Measurements from ENCODE around the gene SFXN1. TPM values are rescaled to one million over a fixed set of nuclear protein-coding genes. Genes with fewer than 3 reads are reported as not detected.
"Not testable (repeated sequence)": the region's sequence is repeated elsewhere in the genome, so short reads cannot be mapped to it uniquely, and the experiment has no call there.

SFXN1 gene
- total and polyA plus RNA-seq, 4 experiments from 2014 or later: 75.9 to 111 (median 91.6) TPM

- Mint-ChIP-seq H3K9me3 (no peaks in the 10 kb centered on the region), H3K36me3 (no peaks in the 10 kb centered on the region), H3K27me3 (peaks cover 43 to 44% of the 10 kb centered on the region in 2 donors), H3K4me3 (peak overlapping the region; percentile 44 to 85 (median 74)), H3K27ac (no peak overlapping the region), H3K4me1 (peaks cover 3 to 12% (median 7%) of the 10 kb centered on the region in 4 donors)
- Histone ChIP-seq H3K27ac (ENCODE audit: low read depth, low read length) (no peak overlapping the region), H3K27me3 (ENCODE audit: insufficient read depth, low read length) (peaks cover 19% of the 10 kb centered on the region), H3K9me3 (ENCODE audit: control insufficient read depth in 1 of 2, low read length in 2 of 2) (no peaks in the 10 kb centered on the region), H3K4me1 (ENCODE audit: insufficient read depth, low read length) (peaks cover 13% of the 10 kb centered on the region), H3K36me3 (ENCODE audit: insufficient read depth, low read length) (no peaks in the 10 kb centered on the region), H3K4me3 (ENCODE audit: low read length in 2 of 2) (no peak overlapping the region)
- ChIA-PET CTCF (ENCODE audit: partially characterized antibody) (interaction anchor here (1.0 to 2.2 kb wide), 4 partner anchors 9 to 496 kb away, joined by 3 to 7 read pairs (median 6); no protein-coding TSS in a partner anchor), POLR2A (ENCODE audit: partially characterized antibody) (no interaction called here)
- DNase-seq: no peak
- intact Hi-C loops (cut with micrococcal nuclease): no loop called here
These were observed 33.4 kb upstream of the SFXN1 start for GRCh38 chr5:175444905-175445456.

GRCh38 chr5:175446378-175446777 lies 32.0 kb upstream of the SFXN1 start:
- Mint-ChIP-seq H3K4me1 (peaks cover 3 to 12% (median 7%) of the 10 kb centered on the region in 4 donors), H3K27me3 (peaks cover 40 to 48% of the 10 kb centered on the region in 2 donors)
- H3K27ac Mint-ChIP-seq; H3K36me3 Mint-ChIP-seq; H3K27ac ChIP-seq (ENCODE audit: low read depth, low read length); H3K36me3 ChIP-seq (ENCODE audit: insufficient read depth, low read length); DNase-seq; intact Hi-C loops (cut with micrococcal nuclease); H3K9me3 ChIP-seq (ENCODE audit: control insufficient read depth in 1 of 2, low read length in 2 of 2); H3K9me3 Mint-ChIP-seq; POLR2A ChIA-PET (ENCODE audit: partially characterized antibody); H3K4me3 ChIP-seq (ENCODE audit: low read length in 2 of 2); H3K4me3 Mint-ChIP-seq: not testable (repeated sequence)
- CTCF ChIA-PET (ENCODE audit: partially characterized antibody): interaction anchor here (0.7 kb wide), 1 partner anchor 176 kb away, joined by 3 read pairs; no protein-coding TSS in a partner anchor
- peaks cover 13% of the 10 kb centered on the region for H3K4me1 ChIP-seq (ENCODE audit: insufficient read depth, low read length)
- H3K27me3 ChIP-seq (ENCODE audit: insufficient read depth, low read length): peaks cover 19% of the 10 kb centered on the region

GRCh38 chr5:175447571-175447970 lies 30.8 kb upstream of the SFXN1 start:
- intact Hi-C loops (cut with micrococcal nuclease): no loop called here
- Mint-ChIP-seq H3K4me1 (peaks cover 3 to 12% (median 7%) of the 10 kb centered on the region in 4 donors), H3K4me3 (no peak overlapping the region), H3K9me3 (peaks cover 0 to 1% (median 0%) of the 10 kb centered on the region in 8 donors), H3K36me3 (no peaks in the 10 kb centered on the region), H3K27me3 (peaks cover 35 to 46% of the 10 kb centered on the region in 2 donors), H3K27ac (no peak overlapping the region)
- peaks cover 10% of the 10 kb centered on the region for H3K27me3 ChIP-seq (ENCODE audit: insufficient read depth, low read length)
- ChIA-PET POLR2A (ENCODE audit: partially characterized antibody) (no interaction called here), CTCF (ENCODE audit: partially characterized antibody) (interaction anchor here (1.1 kb wide), 1 partner anchor 16 kb away, joined by 6 read pairs; no protein-coding TSS in a partner anchor)
- H3K4me1 ChIP-seq (ENCODE audit: insufficient read depth, low read length): peaks cover 13% of the 10 kb centered on the region
- DNase-seq: no peak
- H3K9me3 ChIP-seq (ENCODE audit: control insufficient read depth in 1 of 2, low read length in 2 of 2): no peaks in the 10 kb centered on the region
- H3K27ac ChIP-seq (ENCODE audit: low read depth, low read length): no peak overlapping the region
- no peaks in the 10 kb centered on the region for H3K36me3 ChIP-seq (ENCODE audit: insufficient read depth, low read length)
- H3K4me3 ChIP-seq (ENCODE audit: low read length in 2 of 2): no peak overlapping the region

GRCh38 chr5:175448276-175448675 lies 30.1 kb upstream of the SFXN1 start:
- no peak for DNase-seq
- H3K36me3 ChIP-seq (ENCODE audit: insufficient read depth, low read length): no peaks in the 10 kb centered on the region
- H3K4me1 Mint-ChIP-seq: peaks cover 3 to 11% (median 7%) of the 10 kb centered on the region in 4 donors
- H3K27me3 Mint-ChIP-seq: peaks cover 36 to 45% of the 10 kb centered on the region in 2 donors
- H3K27ac ChIP-seq (ENCODE audit: low read depth, low read length): no peak overlapping the region
- H3K36me3 Mint-ChIP-seq: no peaks in the 10 kb centered on the region
- no peak overlapping the region for H3K4me3 Mint-ChIP-seq
- H3K27ac Mint-ChIP-seq: no peak overlapping the region
- H3K4me3 ChIP-seq (ENCODE audit: low read length in 2 of 2): no peak overlapping the region
- ChIA-PET POLR2A (ENCODE audit: partially characterized antibody) (no interaction called here), CTCF (ENCODE audit: partially characterized antibody) (interaction anchor here (0.8 to 1.5 kb wide), 4 partner anchors 9 to 497 kb away, joined by 3 to 6 read pairs (median 3); no protein-coding TSS in a partner anchor)
- intact Hi-C loops (cut with micrococcal nuclease): no loop called here
- no peaks in the 10 kb centered on the region for H3K9me3 ChIP-seq (ENCODE audit: control insufficient read depth in 1 of 2, low read length in 2 of 2)
- H3K9me3 Mint-ChIP-seq: peaks cover 0 to 1% (median 0%) of the 10 kb centered on the region in 8 donors
- H3K27me3 ChIP-seq (ENCODE audit: insufficient read depth, low read length): peaks cover 7% of the 10 kb centered on the region
- H3K4me1 ChIP-seq (ENCODE audit: insufficient read depth, low read length): peaks cover 13% of the 10 kb centered on the region

GRCh38 chr5:175452166-175452565 lies 26.2 kb upstream of the SFXN1 start:
- Mint-ChIP-seq H3K36me3 (no peaks in the 10 kb centered on the region), H3K27me3 (peaks cover 42% of the 10 kb centered on the region in 2 donors), H3K4me1 (peaks cover 0 to 1% (median 0%) of the 10 kb centered on the region in 4 donors), H3K9me3 (peaks cover 0 to 1% (median 0%) of the 10 kb centered on the region in 8 donors), H3K4me3 (no peak overlapping the region), H3K27ac (no peak overlapping the region)
- Histone ChIP-seq H3K27me3 (ENCODE audit: insufficient read depth, low read length) (no peaks in the 10 kb centered on the region), H3K36me3 (ENCODE audit: insufficient read depth, low read length) (no peaks in the 10 kb centered on the region), H3K4me3 (ENCODE audit: low read length in 2 of 2) (no peak overlapping the region), H3K9me3 (ENCODE audit: control insufficient read depth in 1 of 2, low read length in 2 of 2) (no peaks in the 10 kb centered on the region), H3K4me1 (ENCODE audit: insufficient read depth, low read length) (no peaks in the 10 kb centered on the region), H3K27ac (ENCODE audit: low read depth, low read length) (no peak overlapping the region)
- DNase-seq: no peak
- POLR2A ChIA-PET (ENCODE audit: partially characterized antibody): no interaction called here
- CTCF ChIA-PET (ENCODE audit: partially characterized antibody): interaction anchor here (2.3 kb wide), 1 partner anchor 13 kb away, joined by 7 read pairs; no protein-coding TSS in a partner anchor
- intact Hi-C loops (cut with micrococcal nuclease): no loop called here

- H3K4me3 Mint-ChIP-seq; H3K36me3 Mint-ChIP-seq; intact Hi-C loops (cut with micrococcal nuclease); H3K4me1 ChIP-seq (ENCODE audit: insufficient read depth, low read length); H3K4me3 ChIP-seq (ENCODE audit: low read length in 2 of 2); H3K27ac ChIP-seq (ENCODE audit: low read depth, low read length); H3K27me3 ChIP-seq (ENCODE audit: insufficient read depth, low read length); H3K27ac Mint-ChIP-seq; POLR2A ChIA-PET (ENCODE audit: partially characterized antibody); H3K9me3 ChIP-seq (ENCODE audit: control insufficient read depth in 1 of 2, low read length in 2 of 2); H3K36me3 ChIP-seq (ENCODE audit: insufficient read depth, low read length); H3K4me1 Mint-ChIP-seq; DNase-seq; H3K9me3 Mint-ChIP-seq: not testable (repeated sequence)
- peaks cover 37 to 40% of the 10 kb centered on the region in 2 donors for H3K27me3 Mint-ChIP-seq
- CTCF ChIA-PET (ENCODE audit: partially characterized antibody): interaction anchor here (0.7 to 1.5 kb wide), 2 partner anchors 10 kb away, joined by 3 to 6 read pairs; partner anchors contain the start of gene DRD1
These were observed 24.0 kb upstream of the SFXN1 start for GRCh38 chr5:175454338-175454737.

GRCh38 chr5:175456105-175456742 lies 22.1 kb upstream of the SFXN1 start:
- Histone ChIP-seq H3K9me3 (ENCODE audit: control insufficient read depth in 1 of 2, low read length in 2 of 2) (no peaks in the 10 kb centered on the region), H3K36me3 (ENCODE audit: insufficient read depth, low read length) (no peaks in the 10 kb centered on the region), H3K4me1 (ENCODE audit: insufficient read depth, low read length) (no peaks in the 10 kb centered on the region), H3K27ac (ENCODE audit: low read depth, low read length) (no peak overlapping the region), H3K4me3 (ENCODE audit: low read length in 2 of 2) (no peak overlapping the region), H3K27me3 (ENCODE audit: insufficient read depth, low read length) (no peaks in the 10 kb centered on the region)
- no peaks in the 10 kb centered on the region for H3K9me3 Mint-ChIP-seq
- no peak for DNase-seq
- H3K4me1 Mint-ChIP-seq: peaks cover 0 to 1% (median 0%) of the 10 kb centered on the region in 4 donors
- ChIA-PET POLR2A (ENCODE audit: partially characterized antibody) (no interaction called here), CTCF (ENCODE audit: partially characterized antibody) (interaction anchor here (1.1 kb wide), 1 partner anchor 8 kb away, joined by 5 read pairs; no protein-coding TSS in a partner anchor)
- H3K27me3 Mint-ChIP-seq: peaks cover 34% of the 10 kb centered on the region in 2 donors
- no peak overlapping the region for H3K4me3 Mint-ChIP-seq
- no peaks in the 10 kb centered on the region for H3K36me3 Mint-ChIP-seq
- intact Hi-C loops (cut with micrococcal nuclease): no loop called here
- H3K27ac Mint-ChIP-seq: no peak overlapping the region

Data from CD4-positive, alpha-beta memory T cell (primary cell).